AG09319 (cell line): ENCODE data around the gene PRKCQ.

ENCODE experiments used
- DNase-seq: peaks from one replicate; pipeline ENCODE4 v3.0.0-alpha.2; 2010; ENCODE audit warnings: low read depth; ENCODE audit errors: extremely low read depth
- TF ChIP-seq, protein P1 (sequence below): IDR thresholded peaks from 2 replicates; pipeline ENCODE4 v1.5.1; 2011; ENCODE audit warnings: low read depth, mild to moderate bottlenecking, inconsistent platforms, low read length, moderate library complexity

PRKCQ gene

DNA sequence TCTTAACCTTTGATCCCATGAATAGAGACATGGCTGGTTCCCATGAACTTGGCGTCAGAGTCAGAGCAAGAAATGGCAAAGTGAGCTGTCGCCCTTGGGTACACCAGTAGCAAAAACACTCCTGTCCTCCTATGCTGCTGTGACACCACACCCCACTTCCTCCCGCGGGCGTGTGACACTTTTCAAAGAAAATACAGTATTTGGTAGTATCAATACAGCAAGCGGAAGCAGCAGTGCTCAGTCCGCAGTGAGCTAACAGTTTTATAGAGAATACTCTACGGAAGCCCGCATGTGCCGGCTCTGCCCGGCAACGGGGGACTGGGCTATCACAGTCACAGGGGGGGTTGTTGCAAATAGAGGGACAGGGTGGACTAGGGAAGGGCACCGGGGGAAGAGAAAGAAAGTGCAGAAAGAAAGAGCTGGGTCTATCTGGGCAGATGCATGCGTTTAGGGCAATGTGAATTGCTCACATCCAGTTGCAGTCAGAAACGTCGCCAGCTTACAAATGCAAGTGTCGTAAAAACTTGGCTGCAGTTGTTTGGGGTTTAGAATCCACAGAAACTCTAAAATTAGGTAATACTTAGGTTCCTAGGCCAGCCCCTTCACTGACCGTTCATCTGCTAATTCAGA is 49.8 kb downstream of the PRKCQ start:
- TF ChIP-seq, protein P1, sequence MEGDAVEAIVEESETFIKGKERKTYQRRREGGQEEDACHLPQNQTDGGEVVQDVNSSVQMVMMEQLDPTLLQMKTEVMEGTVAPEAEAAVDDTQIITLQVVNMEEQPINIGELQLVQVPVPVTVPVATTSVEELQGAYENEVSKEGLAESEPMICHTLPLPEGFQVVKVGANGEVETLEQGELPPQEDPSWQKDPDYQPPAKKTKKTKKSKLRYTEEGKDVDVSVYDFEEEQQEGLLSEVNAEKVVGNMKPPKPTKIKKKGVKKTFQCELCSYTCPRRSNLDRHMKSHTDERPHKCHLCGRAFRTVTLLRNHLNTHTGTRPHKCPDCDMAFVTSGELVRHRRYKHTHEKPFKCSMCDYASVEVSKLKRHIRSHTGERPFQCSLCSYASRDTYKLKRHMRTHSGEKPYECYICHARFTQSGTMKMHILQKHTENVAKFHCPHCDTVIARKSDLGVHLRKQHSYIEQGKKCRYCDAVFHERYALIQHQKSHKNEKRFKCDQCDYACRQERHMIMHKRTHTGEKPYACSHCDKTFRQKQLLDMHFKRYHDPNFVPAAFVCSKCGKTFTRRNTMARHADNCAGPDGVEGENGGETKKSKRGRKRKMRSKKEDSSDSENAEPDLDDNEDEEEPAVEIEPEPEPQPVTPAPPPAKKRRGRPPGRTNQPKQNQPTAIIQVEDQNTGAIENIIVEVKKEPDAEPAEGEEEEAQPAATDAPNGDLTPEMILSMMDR: no peak
- no peak for DNase-seq

GRCh38 chr10:6528198-6528950 is 51.7 kb downstream of the PRKCQ start:
- DNase-seq: no peak
- TF ChIP-seq, protein P1: no peak

- no peak for DNase-seq
- TF ChIP-seq, protein P1: no peak
Observed at GRCh38 chr10:6525599-6526165, 54.4 kb downstream of the PRKCQ start.

- TF ChIP-seq, protein P1: no peak
- DNase-seq: no peak
Observed at GRCh38 chr10:6522230-6522629, 57.8 kb downstream of the PRKCQ start.

DNA sequence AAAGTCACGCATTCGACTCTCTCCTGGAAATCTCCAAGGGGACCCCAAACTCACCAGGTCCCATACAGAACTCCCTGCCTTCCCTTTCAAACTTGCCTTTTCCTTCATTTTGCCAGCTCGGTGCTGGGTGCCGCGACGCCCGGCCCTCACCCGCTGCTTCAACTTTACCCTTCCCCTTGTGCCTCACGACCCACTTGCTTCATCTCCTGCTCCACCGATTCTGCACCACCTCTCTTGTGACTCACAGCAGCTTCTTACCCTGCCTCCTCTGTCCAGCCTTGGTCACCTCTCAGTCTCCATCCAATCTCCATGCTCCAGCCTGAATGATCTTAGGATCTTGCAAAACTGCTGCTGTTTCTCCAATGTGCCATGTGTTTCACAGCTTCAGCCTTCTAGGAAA is 59.9 kb downstream of the PRKCQ start:
- no peak for DNase-seq
- TF ChIP-seq, protein P1: no peak

GRCh38 chr10:6518791-6519429 is 61.2 kb downstream of the PRKCQ start:
- TF ChIP-seq, protein P1: no peak
- DNase-seq: no peak

GRCh38 chr10:6516929-6517284 is 63.2 kb downstream of the PRKCQ start:
- no peak for DNase-seq

More at GRCh38 chr10:6516929-6517284, 63.2 kb downstream of the PRKCQ start:
- TF ChIP-seq, protein P1: no peak
